WTC11 (cell line): ENCODE data around the gene SOCS6. TPM values are rescaled to one million over a fixed set of nuclear protein-coding genes. Genes with fewer than 3 reads are reported as not detected.

Experiments used
- ATAC-seq: fragments of 200-7000 bp; cut with Tn5 transposase; 2 replicates; pipeline ENCODE4 v1.10.0; 2021; ENCODE audit warnings: mild to moderate bottlenecking, moderate library complexity
- CTCF ChIA-PET: fragments of 300-600 bp; sonication (Branson Sonifier 250); formaldehyde crosslinking; loops from one replicate; lab custom pipeline; 2021; ENCODE audit warnings: antibody characterized with exemption; lab: Charles Lee
- POLR2A ChIA-PET: fragments of 350-600 bp; sonication (Branson Sonifier 250); formaldehyde crosslinking; loops from one replicate; lab custom pipeline; 2021; ENCODE audit warnings: antibody characterized with exemption; lab: Charles Lee
- DNase-seq: peaks from one replicate; pipeline ENCODE4 v3.0.0; 2021; ENCODE audit warnings: low spot score
- H3K27ac Mint-ChIP-seq: 2 replicates; pipeline ENCODE4 v1.8.0; 2021; ENCODE audit warnings: mixed read lengths
- H3K27me3 Mint-ChIP-seq: 2 replicates; pipeline ENCODE4 v1.8.0; 2021; ENCODE audit warnings: low read depth, mild to moderate bottlenecking, moderate library complexity, mixed read lengths
- H3K36me3 Mint-ChIP-seq: 2 replicates; pipeline ENCODE4 v1.8.0; 2021; ENCODE audit warnings: mixed read lengths
- H3K4me1 Mint-ChIP-seq: 2 replicates; pipeline ENCODE4 v1.8.0; 2022; ENCODE audit warnings: mixed read lengths
- H3K4me3 Mint-ChIP-seq: 2 replicates; pipeline ENCODE4 v1.8.0; 2021; ENCODE audit warnings: mild to moderate bottlenecking, moderate library complexity, mixed read lengths
- H3K9me3 Mint-ChIP-seq: 2 replicates; pipeline ENCODE4 v1.8.0; 2021; ENCODE audit warnings: mixed read lengths
- GABPB1 ChIP-seq: sonication (generic); formaldehyde crosslinking; IDR thresholded peaks from 2 replicates; pipeline ENCODE4 v1.8.1; 2023; ENCODE audit warnings: mild to moderate bottlenecking, missing genetic modification reagents
- GRHL2 ChIP-seq: fragments of 250-450 bp; sonication (Bioruptor Pico); IDR thresholded peaks from 2 replicates; pipeline ENCODE4 v1.8.0; 2022; ENCODE audit warnings: mild to moderate bottlenecking, moderate library complexity; ENCODE audit not compliant: insufficient replicate concordance, severe bottlenecking
- NR2C2 ChIP-seq: sonication (generic); formaldehyde crosslinking; IDR thresholded peaks from 2 replicates; pipeline ENCODE4 v1.8.0; 2022; ENCODE audit warnings: mild to moderate bottlenecking, missing genetic modification reagents
- RELA ChIP-seq: sonication (generic); formaldehyde crosslinking; IDR thresholded peaks from 2 replicates; pipeline ENCODE4 v1.8.1; 2022; ENCODE audit warnings: missing genetic modification reagents, mild to moderate bottlenecking, borderline replicate concordance
- SMAD3 ChIP-seq: sonication (generic); formaldehyde crosslinking; IDR thresholded peaks from 2 replicates; pipeline ENCODE4 v1.8.0; 2022; ENCODE audit warnings: missing genetic modification reagents, mild to moderate bottlenecking, borderline replicate concordance
- SMAD4 ChIP-seq: sonication (generic); formaldehyde crosslinking; IDR thresholded peaks from 2 replicates; pipeline ENCODE4 v1.8.0; 2022; ENCODE audit warnings: mild to moderate bottlenecking, missing genetic modification reagents
- TCF7 ChIP-seq: sonication (generic); formaldehyde crosslinking; IDR thresholded peaks from 2 replicates; pipeline ENCODE4 v1.8.0; 2022; ENCODE audit warnings: mild to moderate bottlenecking, low read depth, missing genetic modification reagents, moderate library complexity
- TP53 ChIP-seq: sonication (generic); formaldehyde crosslinking; IDR thresholded peaks from 2 replicates; pipeline ENCODE4 v1.8.1; 2023; ENCODE audit warnings: mild to moderate bottlenecking, missing genetic modification reagents
- ZBTB21 ChIP-seq: sonication (generic); formaldehyde crosslinking; IDR thresholded peaks from 2 replicates; pipeline ENCODE4 v1.8.1; 2023; ENCODE audit warnings: mild to moderate bottlenecking, missing genetic modification reagents, borderline replicate concordance
- ZNF138 ChIP-seq: sonication (generic); formaldehyde crosslinking; conservative IDR thresholded peaks from 2 replicates; pipeline ENCODE4 v1.8.1; 2022; ENCODE audit warnings: mild to moderate bottlenecking, moderate library complexity, missing genetic modification reagents
- ZNF232 ChIP-seq: sonication (generic); formaldehyde crosslinking; IDR thresholded peaks from 2 replicates; pipeline ENCODE4 v1.8.0; 2022; ENCODE audit warnings: mild to moderate bottlenecking, missing genetic modification reagents
- total RNA-seq: library from RNA; stranded (reverse); gene quantifications from 3 replicates; pipeline ENCODE4 v1.2.3, GENCODE V29; 2021
- TF ChIP-seq, protein P1 (sequence below): fragments of 250-450 bp; sonication (Bioruptor Pico); IDR thresholded peaks from 2 replicates; pipeline ENCODE4 v2.1.2; 2022; ENCODE audit warnings: mild to moderate bottlenecking, moderate library complexity
- TF ChIP-seq, protein P2 (sequence below): sonication (generic); formaldehyde crosslinking; IDR thresholded peaks from 2 replicates; pipeline ENCODE4 v1.8.1; 2022; ENCODE audit warnings: missing genetic modification reagents, borderline replicate concordance
- TF ChIP-seq, protein P3 (sequence below): sonication (generic); formaldehyde crosslinking; conservative IDR thresholded peaks from 2 replicates; pipeline ENCODE4 v1.8.1; 2022; ENCODE audit warnings: mild to moderate bottlenecking, missing genetic modification reagents
- TF ChIP-seq, protein P4 (sequence below): sonication (generic); formaldehyde crosslinking; conservative IDR thresholded peaks from 2 replicates; pipeline ENCODE4 v1.8.1; 2023; ENCODE audit warnings: mild to moderate bottlenecking, low read depth, missing genetic modification reagents, moderate library complexity
- TF ChIP-seq, protein P5 (sequence below): sonication (generic); formaldehyde crosslinking; IDR thresholded peaks from 2 replicates; pipeline ENCODE4 v1.8.1; 2022; ENCODE audit warnings: mild to moderate bottlenecking, missing genetic modification reagents, moderate library complexity, borderline replicate concordance
- TF ChIP-seq, protein P6 (sequence below): fragments of 250-450 bp; sonication (Bioruptor Pico); IDR thresholded peaks from 2 replicates; pipeline ENCODE4 v1.9.0; 2021; ENCODE audit warnings: moderate library complexity, mild to moderate bottlenecking, inconsistent platforms, borderline replicate concordance
- TF ChIP-seq, protein P7 (sequence below): sonication (generic); formaldehyde crosslinking; IDR thresholded peaks from 2 replicates; pipeline ENCODE4 v1.8.0; 2023; ENCODE audit warnings: mild to moderate bottlenecking, missing genetic modification reagents
- TF ChIP-seq, protein P8 (sequence below): sonication (generic); formaldehyde crosslinking; IDR thresholded peaks from 2 replicates; pipeline ENCODE4 v1.8.1; 2023; ENCODE audit warnings: mild to moderate bottlenecking, missing genetic modification reagents, borderline replicate concordance

The SOCS6 gene
- total RNA-seq, 1 experiment from 2014 or later: 16.5 TPM

DNA sequence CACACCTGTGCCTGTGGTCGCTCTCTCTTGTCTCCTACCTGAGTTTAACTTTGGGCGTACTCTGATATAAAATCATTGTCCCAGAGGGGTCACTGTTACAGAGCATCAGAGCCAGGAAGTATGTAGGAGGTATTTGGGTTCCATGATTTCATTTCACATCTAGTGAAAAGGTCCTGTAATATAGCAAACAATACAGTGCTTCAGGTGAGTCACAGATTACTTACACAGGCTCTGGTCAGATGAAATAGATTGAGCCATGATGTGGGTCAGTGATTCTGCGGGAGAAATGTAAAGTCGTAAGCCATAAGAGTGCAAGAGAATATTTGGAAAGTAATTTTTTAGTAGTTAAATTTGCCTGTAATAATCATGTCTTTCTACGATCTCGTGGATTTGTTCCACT is 70.2 kb downstream of the SOCS6 start (continued):
- TF ChIP-seq, protein P1, sequence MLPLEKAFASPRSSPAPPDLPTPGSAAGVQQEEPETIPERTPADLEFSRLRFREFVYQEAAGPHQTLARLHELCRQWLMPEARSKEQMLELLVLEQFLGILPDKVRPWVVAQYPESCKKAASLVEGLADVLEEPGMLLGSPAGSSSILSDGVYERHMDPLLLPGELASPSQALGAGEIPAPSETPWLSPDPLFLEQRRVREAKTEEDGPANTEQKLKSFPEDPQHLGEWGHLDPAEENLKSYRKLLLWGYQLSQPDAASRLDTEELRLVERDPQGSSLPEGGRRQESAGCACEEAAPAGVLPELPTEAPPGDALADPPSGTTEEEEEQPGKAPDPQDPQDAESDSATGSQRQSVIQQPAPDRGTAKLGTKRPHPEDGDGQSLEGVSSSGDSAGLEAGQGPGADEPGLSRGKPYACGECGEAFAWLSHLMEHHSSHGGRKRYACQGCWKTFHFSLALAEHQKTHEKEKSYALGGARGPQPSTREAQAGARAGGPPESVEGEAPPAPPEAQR (CRISPR knock-in tag): no peak
- TF ChIP-seq, protein P2, sequence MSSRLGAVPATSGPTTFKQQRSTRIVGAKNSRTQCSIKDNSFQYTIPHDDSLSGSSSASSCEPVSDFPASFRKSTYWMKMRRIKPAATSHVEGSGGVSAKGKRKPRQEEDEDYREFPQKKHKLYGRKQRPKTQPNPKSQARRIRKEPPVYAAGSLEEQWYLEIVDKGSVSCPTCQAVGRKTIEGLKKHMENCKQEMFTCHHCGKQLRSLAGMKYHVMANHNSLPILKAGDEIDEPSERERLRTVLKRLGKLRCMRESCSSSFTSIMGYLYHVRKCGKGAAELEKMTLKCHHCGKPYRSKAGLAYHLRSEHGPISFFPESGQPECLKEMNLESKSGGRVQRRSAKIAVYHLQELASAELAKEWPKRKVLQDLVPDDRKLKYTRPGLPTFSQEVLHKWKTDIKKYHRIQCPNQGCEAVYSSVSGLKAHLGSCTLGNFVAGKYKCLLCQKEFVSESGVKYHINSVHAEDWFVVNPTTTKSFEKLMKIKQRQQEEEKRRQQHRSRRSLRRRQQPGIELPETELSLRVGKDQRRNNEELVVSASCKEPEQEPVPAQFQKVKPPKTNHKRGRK: no peak
- TF ChIP-seq, protein P3, sequence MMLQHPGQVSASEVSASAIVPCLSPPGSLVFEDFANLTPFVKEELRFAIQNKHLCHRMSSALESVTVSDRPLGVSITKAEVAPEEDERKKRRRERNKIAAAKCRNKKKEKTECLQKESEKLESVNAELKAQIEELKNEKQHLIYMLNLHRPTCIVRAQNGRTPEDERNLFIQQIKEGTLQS (CRISPR knock-in tag): no peak
- TF ChIP-seq ZNF232 (no peak), SMAD3 (CRISPR knock-in tag) (no peak)
- TF ChIP-seq, protein P4, sequence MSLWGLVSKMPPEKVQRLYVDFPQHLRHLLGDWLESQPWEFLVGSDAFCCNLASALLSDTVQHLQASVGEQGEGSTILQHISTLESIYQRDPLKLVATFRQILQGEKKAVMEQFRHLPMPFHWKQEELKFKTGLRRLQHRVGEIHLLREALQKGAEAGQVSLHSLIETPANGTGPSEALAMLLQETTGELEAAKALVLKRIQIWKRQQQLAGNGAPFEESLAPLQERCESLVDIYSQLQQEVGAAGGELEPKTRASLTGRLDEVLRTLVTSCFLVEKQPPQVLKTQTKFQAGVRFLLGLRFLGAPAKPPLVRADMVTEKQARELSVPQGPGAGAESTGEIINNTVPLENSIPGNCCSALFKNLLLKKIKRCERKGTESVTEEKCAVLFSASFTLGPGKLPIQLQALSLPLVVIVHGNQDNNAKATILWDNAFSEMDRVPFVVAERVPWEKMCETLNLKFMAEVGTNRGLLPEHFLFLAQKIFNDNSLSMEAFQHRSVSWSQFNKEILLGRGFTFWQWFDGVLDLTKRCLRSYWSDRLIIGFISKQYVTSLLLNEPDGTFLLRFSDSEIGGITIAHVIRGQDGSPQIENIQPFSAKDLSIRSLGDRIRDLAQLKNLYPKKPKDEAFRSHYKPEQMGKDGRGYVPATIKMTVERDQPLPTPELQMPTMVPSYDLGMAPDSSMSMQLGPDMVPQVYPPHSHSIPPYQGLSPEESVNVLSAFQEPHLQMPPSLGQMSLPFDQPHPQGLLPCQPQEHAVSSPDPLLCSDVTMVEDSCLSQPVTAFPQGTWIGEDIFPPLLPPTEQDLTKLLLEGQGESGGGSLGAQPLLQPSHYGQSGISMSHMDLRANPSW (CRISPR knock-in tag): no peak
- TF ChIP-seq, protein P5, sequence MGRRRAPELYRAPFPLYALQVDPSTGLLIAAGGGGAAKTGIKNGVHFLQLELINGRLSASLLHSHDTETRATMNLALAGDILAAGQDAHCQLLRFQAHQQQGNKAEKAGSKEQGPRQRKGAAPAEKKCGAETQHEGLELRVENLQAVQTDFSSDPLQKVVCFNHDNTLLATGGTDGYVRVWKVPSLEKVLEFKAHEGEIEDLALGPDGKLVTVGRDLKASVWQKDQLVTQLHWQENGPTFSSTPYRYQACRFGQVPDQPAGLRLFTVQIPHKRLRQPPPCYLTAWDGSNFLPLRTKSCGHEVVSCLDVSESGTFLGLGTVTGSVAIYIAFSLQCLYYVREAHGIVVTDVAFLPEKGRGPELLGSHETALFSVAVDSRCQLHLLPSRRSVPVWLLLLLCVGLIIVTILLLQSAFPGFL (CRISPR knock-in tag): no peak

DNA sequence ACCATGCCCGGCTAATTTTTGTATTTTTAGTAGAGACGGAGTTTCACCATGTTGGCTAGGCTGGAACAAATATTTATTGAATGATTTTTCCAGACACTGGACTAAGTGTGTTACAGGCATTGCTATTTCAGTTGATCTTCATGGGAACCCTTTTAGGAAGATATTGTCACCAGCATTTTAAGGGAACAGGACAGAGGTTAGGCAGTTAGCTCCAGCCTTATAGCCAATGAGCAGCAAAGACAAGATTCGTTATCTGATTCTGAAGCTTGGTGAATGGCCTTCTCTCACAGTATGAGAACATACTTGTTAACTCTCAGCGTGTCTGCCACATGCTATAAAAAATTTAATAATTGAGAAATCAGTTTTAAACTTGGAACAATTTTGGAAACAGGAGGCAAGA is 73.4 kb downstream of the SOCS6 start:
- Mint-ChIP-seq H3K36me3 (no peaks in the 10 kb centered on the region), H3K27me3 (no peaks in the 10 kb centered on the region), H3K4me3 (no peak overlapping the region), H3K27ac (no peak overlapping the region), H3K4me1 (peaks cover 29% of the 10 kb centered on the region), H3K9me3 (peaks cover 8% of the 10 kb centered on the region)
- ChIA-PET POLR2A (no interaction called here), CTCF (no interaction called here)
- ATAC-seq (no peak), DNase-seq (no peak)
- TF ChIP-seq, protein P6, sequence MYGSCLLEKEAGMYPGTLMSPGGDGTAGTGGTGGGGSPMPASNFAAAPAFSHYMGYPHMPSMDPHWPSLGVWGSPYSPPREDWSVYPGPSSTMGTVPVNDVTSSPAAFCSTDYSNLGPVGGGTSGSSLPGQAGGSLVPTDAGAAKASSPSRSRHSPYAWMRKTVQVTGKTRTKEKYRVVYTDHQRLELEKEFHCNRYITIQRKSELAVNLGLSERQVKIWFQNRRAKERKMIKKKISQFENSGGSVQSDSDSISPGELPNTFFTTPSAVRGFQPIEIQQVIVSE: no peak
- no peak for TF ChIP-seq TCF7 (CRISPR knock-in tag)
- TF ChIP-seq, protein P7, sequence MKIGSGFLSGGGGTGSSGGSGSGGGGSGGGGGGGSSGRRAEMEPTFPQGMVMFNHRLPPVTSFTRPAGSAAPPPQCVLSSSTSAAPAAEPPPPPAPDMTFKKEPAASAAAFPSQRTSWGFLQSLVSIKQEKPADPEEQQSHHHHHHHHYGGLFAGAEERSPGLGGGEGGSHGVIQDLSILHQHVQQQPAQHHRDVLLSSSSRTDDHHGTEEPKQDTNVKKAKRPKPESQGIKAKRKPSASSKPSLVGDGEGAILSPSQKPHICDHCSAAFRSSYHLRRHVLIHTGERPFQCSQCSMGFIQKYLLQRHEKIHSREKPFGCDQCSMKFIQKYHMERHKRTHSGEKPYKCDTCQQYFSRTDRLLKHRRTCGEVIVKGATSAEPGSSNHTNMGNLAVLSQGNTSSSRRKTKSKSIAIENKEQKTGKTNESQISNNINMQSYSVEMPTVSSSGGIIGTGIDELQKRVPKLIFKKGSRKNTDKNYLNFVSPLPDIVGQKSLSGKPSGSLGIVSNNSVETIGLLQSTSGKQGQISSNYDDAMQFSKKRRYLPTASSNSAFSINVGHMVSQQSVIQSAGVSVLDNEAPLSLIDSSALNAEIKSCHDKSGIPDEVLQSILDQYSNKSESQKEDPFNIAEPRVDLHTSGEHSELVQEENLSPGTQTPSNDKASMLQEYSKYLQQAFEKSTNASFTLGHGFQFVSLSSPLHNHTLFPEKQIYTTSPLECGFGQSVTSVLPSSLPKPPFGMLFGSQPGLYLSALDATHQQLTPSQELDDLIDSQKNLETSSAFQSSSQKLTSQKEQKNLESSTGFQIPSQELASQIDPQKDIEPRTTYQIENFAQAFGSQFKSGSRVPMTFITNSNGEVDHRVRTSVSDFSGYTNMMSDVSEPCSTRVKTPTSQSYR: no peak
- no peak for TF ChIP-seq SMAD4 (CRISPR knock-in tag)
- TF ChIP-seq, protein P3 (CRISPR knock-in tag): no peak
- no peak for TF ChIP-seq GABPB1 (CRISPR knock-in tag)
- no peak for TF ChIP-seq ZNF138 (CRISPR knock-in tag)
- no peak for TF ChIP-seq GRHL2 (CRISPR knock-in tag)
- TF ChIP-seq, protein P1 (CRISPR knock-in tag): no peak
- TF ChIP-seq NR2C2: no peak
- TF ChIP-seq RELA: no peak
- TF ChIP-seq, protein P8, sequence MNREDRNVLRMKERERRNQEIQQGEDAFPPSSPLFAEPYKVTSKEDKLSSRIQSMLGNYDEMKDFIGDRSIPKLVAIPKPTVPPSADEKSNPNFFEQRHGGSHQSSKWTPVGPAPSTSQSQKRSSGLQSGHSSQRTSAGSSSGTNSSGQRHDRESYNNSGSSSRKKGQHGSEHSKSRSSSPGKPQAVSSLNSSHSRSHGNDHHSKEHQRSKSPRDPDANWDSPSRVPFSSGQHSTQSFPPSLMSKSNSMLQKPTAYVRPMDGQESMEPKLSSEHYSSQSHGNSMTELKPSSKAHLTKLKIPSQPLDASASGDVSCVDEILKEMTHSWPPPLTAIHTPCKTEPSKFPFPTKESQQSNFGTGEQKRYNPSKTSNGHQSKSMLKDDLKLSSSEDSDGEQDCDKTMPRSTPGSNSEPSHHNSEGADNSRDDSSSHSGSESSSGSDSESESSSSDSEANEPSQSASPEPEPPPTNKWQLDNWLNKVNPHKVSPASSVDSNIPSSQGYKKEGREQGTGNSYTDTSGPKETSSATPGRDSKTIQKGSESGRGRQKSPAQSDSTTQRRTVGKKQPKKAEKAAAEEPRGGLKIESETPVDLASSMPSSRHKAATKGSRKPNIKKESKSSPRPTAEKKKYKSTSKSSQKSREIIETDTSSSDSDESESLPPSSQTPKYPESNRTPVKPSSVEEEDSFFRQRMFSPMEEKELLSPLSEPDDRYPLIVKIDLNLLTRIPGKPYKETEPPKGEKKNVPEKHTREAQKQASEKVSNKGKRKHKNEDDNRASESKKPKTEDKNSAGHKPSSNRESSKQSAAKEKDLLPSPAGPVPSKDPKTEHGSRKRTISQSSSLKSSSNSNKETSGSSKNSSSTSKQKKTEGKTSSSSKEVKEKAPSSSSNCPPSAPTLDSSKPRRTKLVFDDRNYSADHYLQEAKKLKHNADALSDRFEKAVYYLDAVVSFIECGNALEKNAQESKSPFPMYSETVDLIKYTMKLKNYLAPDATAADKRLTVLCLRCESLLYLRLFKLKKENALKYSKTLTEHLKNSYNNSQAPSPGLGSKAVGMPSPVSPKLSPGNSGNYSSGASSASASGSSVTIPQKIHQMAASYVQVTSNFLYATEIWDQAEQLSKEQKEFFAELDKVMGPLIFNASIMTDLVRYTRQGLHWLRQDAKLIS (CRISPR knock-in tag): no peak
- no peak for TF ChIP-seq ZBTB21
- TF ChIP-seq TP53 (CRISPR knock-in tag): no peak
